Spleen (tissue), 11 donors: ENCODE data around the gene IFNA2. TPM values are rescaled to one million over a fixed set of nuclear protein-coding genes. Genes with fewer than 3 reads are reported as not detected.

ENCODE experiments used
- DNase-seq: peaks from one replicate; pipeline ENCODE4 v3.0.0-alpha.2; 2020
- H3K27ac ChIP-seq, 8 donors: fragments of 200-600 bp; sonication (generic) in 7 of 8; 1 replicate in 4 of 8; 2 replicates in 4 of 8; pipeline versions ENCODE4 v1.5.0 to v1.8.0; 2016 to 2021; ENCODE audit warnings: inconsistent platforms in 4 of 8, mild to moderate bottlenecking in 4 of 8, moderate library complexity in 1 of 8
- H3K27me3 ChIP-seq, 7 donors: fragments of 200-600 bp; sonication (generic) in 6 of 7; replicated peaks in 1 of 7; 1 replicate in 4 of 7; 2 replicates in 3 of 7; pipeline versions ENCODE4 v1.5.0 to v1.8.0; 2016 to 2021; ENCODE audit warnings: inconsistent platforms in 3 of 7, mild to moderate bottlenecking in 1 of 7
- H3K36me3 ChIP-seq, 6 donors: fragments of 200-600 bp; sonication (generic) in 5 of 6; 1 replicate in 4 of 6; 2 replicates in 2 of 6; pipeline versions ENCODE4 v1.5.0 to v1.8.0; 2016 to 2021; ENCODE audit warnings: inconsistent platforms in 2 of 6
- H3K4me1 ChIP-seq, 6 donors: fragments of 200-600 bp; sonication (generic) in 5 of 6; 1 replicate in 3 of 6; 2 replicates in 3 of 6; pipeline versions ENCODE4 v1.5.0 to v1.8.0; 2016 to 2021; ENCODE audit warnings: inconsistent platforms in 3 of 6
- H3K4me3 ChIP-seq, 8 donors: fragments of 200-600 bp; sonication (generic) in 7 of 8; 1 replicate in 4 of 8; 2 replicates in 4 of 8; pipeline versions ENCODE4 v1.5.0 to v1.8.0; 2016 to 2021; ENCODE audit warnings: inconsistent platforms in 4 of 8, mild to moderate bottlenecking in 4 of 8, moderate library complexity in 2 of 8
- H3K9me3 ChIP-seq, 8 donors: fragments of 200-600 bp; sonication (generic) in 7 of 8; 1 replicate in 4 of 8; 2 replicates in 4 of 8; pipeline versions ENCODE4 v1.5.0 to v1.8.0; 2016 to 2021; ENCODE audit warnings: inconsistent platforms in 4 of 8
- CTCF ChIP-seq, 11 experiments: fragments of 200-600 bp in 7 of 11; fragments of 450-650 bp in 4 of 11; sonication (generic) in 4 of 11; IDR thresholded peaks in 8 of 11; conservative IDR thresholded peaks in 3 of 11; 1 replicate in 7 of 11; 2 replicates in 4 of 11; pipeline versions ENCODE4 v1.4.0 to v1.8.0; 2016 to 2021; ENCODE audit warnings: antibody characterized with exemption in 11 of 11, inconsistent platforms in 4 of 11, mild to moderate bottlenecking in 1 of 11
- POLR2A ChIP-seq, 3 donors: fragments of 450-650 bp; IDR thresholded peaks; one replicate each; pipeline ENCODE4 v1.5.1; 2017; ENCODE audit warnings: antibody characterized with exemption in 3 of 3, mild to moderate bottlenecking in 1 of 3
- POLR2AphosphoS5 ChIP-seq, 3 donors: sonication (generic); formaldehyde crosslinking; IDR thresholded peaks; one replicate each; pipeline ENCODE4 v1.5.1; 2017; ENCODE audit warnings: antibody characterized with exemption in 3 of 3
- WGBS, 5 donors: extraction: QIAGEN DNeasy Blood & Tissue Kit in 3 of 5; methylation state at CpG; one replicate each; pipeline versions ENCODE4 v1.1.5 to v1.1.7; 2013 to 2018; 5-methylcytosine and 5-hydroxymethylcytosine counted together
- intact Hi-C: fragments of 100-400 bp; cut with DNase I; formaldehyde crosslinking; loops from one replicate; pipeline ENCODE4 v1.15.0; 2023; ENCODE audit warnings: low total_unique reads
- polyA plus RNA-seq, 3 donors: library from polyadenylated mRNA; stranded (reverse); fragments of 200-250 nt; gene quantifications; one replicate each; pipeline ENCODE4 v1.2.1, GENCODE V29; 2013
- total RNA-seq, 7 donors: library from RNA; depleted of rRNA in 3 of 7; stranded (reverse); fragments of >200 nt in 3 of 7; fragmentation: NEBNext Ultra II Directional in 4 of 7; extraction: Animal tissue kit (Norgen Biotek cat#: 25700) in 4 of 7; gene quantifications; one replicate each; pipeline versions ENCODE4 v1.1.0 to v1.2.1, GENCODE V29; 2016 to 2021
- donor health status: healthy with polysubstance abuse.
- donor health status: DM: no; HTN: no; CAD: no; lungs with moderate emphysema.
- donor health status: DM: no; HTN: no; CAD: no.
- donor health status: Bipolar disorder and iron deficiency.
- donor health status: healthy.
- donor health status: DM: no; HTN: no; CAD: no.
- donor health status: DM: yes; HTN: yes; CAD: no.

IFNA2 gene
- total and polyA plus RNA-seq, 10 donors, result 0.86 to 0.88 TPM; not detected in 8

GRCh38 chr9:21395778-21396717, 10.8 kb upstream of the IFNA2 start:
- WGBS, 5 donors, result 7 to 9% (median 8%) methylated on average over 29 to 40 of the region's 40 CpGs
- Histone ChIP-seq H3K27ac (peak overlapping the region in 3 of 8 donors; percentile 33 to 49 (median 45)), H3K4me1 (peaks cover 0 to 30% (median 14%) of the 10 kb centered on the region in 6 donors), H3K4me3 (peak overlapping the region; percentile 26 to 73 (median 40)), H3K27me3 (peaks cover 0 to 90% (median 9%) of the 10 kb centered on the region in 7 donors), H3K9me3 (no peaks in the 10 kb centered on the region), H3K36me3 (no peaks in the 10 kb centered on the region)
- peak; percentile 88 for DNase-seq
- intact Hi-C loops, result loop anchor here (5.0 kb wide), 1 partner anchor 69 kb away; no protein-coding TSS in a partner anchor
- TF ChIP-seq POLR2AphosphoS5 (IDR thresholded peaks at IDR 0.05), result peak in 1 of 3 donors; percentile 48
- peak; percentile 22 to 80 (median 67) for TF ChIP-seq CTCF (IDR thresholded peaks at IDR 0.05 in 8 of 11, conservative IDR thresholded peaks at IDR 0.05 in 3 of 11)
- TF ChIP-seq POLR2A (IDR thresholded peaks at IDR 0.05), result no peak

DNA sequence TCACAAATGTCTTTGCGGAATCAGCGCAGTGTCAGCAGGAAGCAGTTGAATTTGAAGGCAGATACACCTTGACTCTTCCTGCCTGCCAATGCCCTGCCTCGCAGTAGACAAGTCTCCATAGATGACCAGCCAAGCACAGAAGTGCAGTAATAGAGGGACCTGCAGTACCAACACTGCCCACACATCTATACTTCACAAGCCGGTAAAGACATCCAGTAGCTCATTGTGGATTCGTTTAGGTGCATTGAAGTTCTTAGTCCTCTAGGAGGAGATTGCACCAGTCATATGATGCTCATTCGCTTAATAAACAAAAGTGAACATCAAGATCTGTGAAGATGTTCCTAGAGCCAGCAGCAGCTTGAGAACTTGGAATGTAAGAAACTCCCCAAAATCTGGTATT, 7.1 kb upstream of the IFNA2 start:
- Histone ChIP-seq H3K27ac (no peak overlapping the region), H3K27me3 (peaks cover 0 to 93% (median 10%) of the 10 kb centered on the region in 7 donors), H3K4me3 (no peak overlapping the region), H3K36me3 (no peaks in the 10 kb centered on the region), H3K4me1 (peaks cover 0 to 13% (median 11%) of the 10 kb centered on the region in 6 donors), H3K9me3 (no peaks in the 10 kb centered on the region)
- DNase-seq, result no peak
- WGBS, 5 donors, result 61 to 89% (median 78%) methylated on average over 6 of the region's 6 CpGs
- TF ChIP-seq CTCF (IDR thresholded peaks at IDR 0.05 in 8 of 11, conservative IDR thresholded peaks at IDR 0.05 in 3 of 11) (peak in 6 of 11 experiments; percentile 19 to 39 (median 30)), POLR2A (IDR thresholded peaks at IDR 0.05) (no peak)
- intact Hi-C loops, result no loop called here

GRCh38 chr9:21383627-21384026, 1.6 kb downstream of the IFNA2 start:
- H3K4me3 ChIP-seq, result no peak overlapping the region
- H3K27me3 ChIP-seq, result peaks cover 0 to 28% (median 2%) of the 10 kb centered on the region in 7 donors
- H3K36me3 ChIP-seq, result no peaks in the 10 kb centered on the region
- peaks cover 0 to 35% (median 26%) of the 10 kb centered on the region in 6 donors for H3K4me1 ChIP-seq
- no peak for DNase-seq
- H3K9me3 ChIP-seq, result no peaks in the 10 kb centered on the region
- no peak for TF ChIP-seq POLR2AphosphoS5 (IDR thresholded peaks at IDR 0.05)
- no peak for TF ChIP-seq POLR2A (IDR thresholded peaks at IDR 0.05)
- TF ChIP-seq CTCF (IDR thresholded peaks at IDR 0.05 in 8 of 11, conservative IDR thresholded peaks at IDR 0.05 in 3 of 11), result no peak
- intact Hi-C loops, result no loop called here
- H3K27ac ChIP-seq, result no peak overlapping the region
- WGBS, 5 donors, result 59 to 67% (median 64%) methylated on average over 4 of the region's 4 CpGs
